ENCODE measurements around the gene SOWAHD. TPM values are rescaled to one million over a fixed set of nuclear protein-coding genes. Genes with fewer than 3 reads are reported as not detected.

Gene SOWAHD
- total RNA-seq, 1 experiment from 2014 or later = 2.3 TPM

DNA sequence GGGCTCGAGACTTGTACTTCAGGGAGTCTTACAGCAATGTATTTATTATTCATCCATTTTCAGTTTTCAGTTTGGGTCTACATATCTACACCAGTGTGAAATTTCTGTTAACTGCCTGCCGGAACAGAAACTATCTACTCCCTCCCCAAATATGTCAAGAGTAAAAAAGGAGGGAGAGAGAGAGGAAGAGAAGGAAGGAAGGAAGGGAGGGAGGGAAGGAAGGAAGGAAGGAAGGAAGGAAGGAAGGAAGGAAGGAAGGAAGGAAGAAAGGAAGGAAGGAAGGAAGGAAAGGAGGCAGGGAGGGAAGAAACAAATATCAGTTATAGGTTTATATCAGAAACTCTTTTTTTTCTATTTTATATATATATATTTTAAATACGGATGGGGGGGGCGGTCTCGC is 20.4 kb downstream of the SOWAHD start:
- H3K4me1 ChIP-seq (ENCODE audit: insufficient read depth, low read length) = no peaks in the 10 kb centered on the region
- no peaks in the 10 kb centered on the region; the same call in 1 of the 2 replicates for H3K36me3 ChIP-seq (ENCODE audit: low read depth, low read length)
- no peak overlapping the region for H3K9ac ChIP-seq (ENCODE audit: low read length)
- no peak overlapping the region for H3K27ac ChIP-seq (ENCODE audit: low read length)
- DNase-seq = no peak
- ChIA-PET CTCF (no interaction called here), POLR2A (ENCODE audit: unreplicated experiment) (no interaction called here)
- no peaks in the 10 kb centered on the region for H3F3A ChIP-seq (ENCODE audit: low read length, unreplicated experiment)
- H4K20me1 ChIP-seq (ENCODE audit: low read length) = peaks cover 7% of the 10 kb centered on the region; the same call in 1 of the 2 replicates
- intact Hi-C loops (cut with micrococcal nuclease) = no loop called here
- TF ChIP-seq EZH2 (IDR thresholded peaks at IDR 0.05; ENCODE audit: low read length, unreplicated experiment) (no peak), EZH2phosphoT487 (IDR thresholded peaks at IDR 0.05; ENCODE audit: borderline replicate concordance, low read length) (no peak)
- TF ChIP-seq, protein P1, sequence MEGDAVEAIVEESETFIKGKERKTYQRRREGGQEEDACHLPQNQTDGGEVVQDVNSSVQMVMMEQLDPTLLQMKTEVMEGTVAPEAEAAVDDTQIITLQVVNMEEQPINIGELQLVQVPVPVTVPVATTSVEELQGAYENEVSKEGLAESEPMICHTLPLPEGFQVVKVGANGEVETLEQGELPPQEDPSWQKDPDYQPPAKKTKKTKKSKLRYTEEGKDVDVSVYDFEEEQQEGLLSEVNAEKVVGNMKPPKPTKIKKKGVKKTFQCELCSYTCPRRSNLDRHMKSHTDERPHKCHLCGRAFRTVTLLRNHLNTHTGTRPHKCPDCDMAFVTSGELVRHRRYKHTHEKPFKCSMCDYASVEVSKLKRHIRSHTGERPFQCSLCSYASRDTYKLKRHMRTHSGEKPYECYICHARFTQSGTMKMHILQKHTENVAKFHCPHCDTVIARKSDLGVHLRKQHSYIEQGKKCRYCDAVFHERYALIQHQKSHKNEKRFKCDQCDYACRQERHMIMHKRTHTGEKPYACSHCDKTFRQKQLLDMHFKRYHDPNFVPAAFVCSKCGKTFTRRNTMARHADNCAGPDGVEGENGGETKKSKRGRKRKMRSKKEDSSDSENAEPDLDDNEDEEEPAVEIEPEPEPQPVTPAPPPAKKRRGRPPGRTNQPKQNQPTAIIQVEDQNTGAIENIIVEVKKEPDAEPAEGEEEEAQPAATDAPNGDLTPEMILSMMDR (conservative IDR thresholded peaks at IDR 0.05; ENCODE audit: low read depth, low read length) = no peak
- no peaks in the 10 kb centered on the region for H3K9me2 ChIP-seq (replicated peaks; ENCODE audit: low read length)
- no peak overlapping the region for H2AFZ ChIP-seq (ENCODE audit: low read length)
- no peak for ATAC-seq
- no peak overlapping the region for H3K4me2 ChIP-seq (ENCODE audit: low read length)
- BruUV-seq (replicated peaks) = no TSS peak
- no peaks in the 10 kb centered on the region for H3K27me3 ChIP-seq (ENCODE audit: low read length)
- no peaks in the 10 kb centered on the region for H3K79me2 ChIP-seq (ENCODE audit: low read length)
- H3K9me3 ChIP-seq (ENCODE audit: low read length) = no peaks in the 10 kb centered on the region
- H3K4me3 ChIP-seq (ENCODE audit: low read length) = no peak overlapping the region

DNA sequence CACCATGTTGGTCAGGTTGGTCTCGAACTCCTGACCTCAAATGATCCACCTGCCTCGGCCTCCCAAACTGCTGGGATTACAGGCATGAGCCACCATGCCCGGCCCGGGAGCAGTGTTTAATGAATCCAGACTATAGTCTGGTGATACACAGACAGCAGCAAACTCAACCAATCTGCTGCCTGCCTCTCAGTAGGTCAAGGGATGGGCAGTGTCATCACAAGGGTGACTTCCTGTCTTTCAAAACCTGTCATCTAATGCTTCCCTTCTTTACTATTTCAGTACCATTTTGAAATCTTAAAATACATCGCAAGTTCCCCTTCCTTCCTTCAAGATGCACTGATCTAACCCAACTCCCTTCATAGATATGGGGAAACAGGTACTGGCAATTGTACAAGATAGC is 24.6 kb downstream of the SOWAHD start:
- POLR2A ChIA-PET (ENCODE audit: unreplicated experiment) = no interaction called here
- no peak overlapping the region for H3K27ac ChIP-seq (ENCODE audit: low read length)
- DNase-seq = no peak
- H3K9me3 ChIP-seq (ENCODE audit: low read length) = no peaks in the 10 kb centered on the region
- no peak overlapping the region for H3K4me2 ChIP-seq (ENCODE audit: low read length)
- intact Hi-C loops (cut with micrococcal nuclease) = no loop called here
- no peaks in the 10 kb centered on the region for H3K9me2 ChIP-seq (replicated peaks; ENCODE audit: low read length)
- no peak overlapping the region for H2AFZ ChIP-seq (ENCODE audit: low read length)
- no peak overlapping the region for H3K4me3 ChIP-seq (ENCODE audit: low read length)
- no peak for ATAC-seq
- H3K9ac ChIP-seq (ENCODE audit: low read length) = no peak overlapping the region
- H3F3A ChIP-seq (ENCODE audit: low read length, unreplicated experiment) = no peaks in the 10 kb centered on the region
- peaks cover 32% of the 10 kb centered on the region for H4K20me1 ChIP-seq (ENCODE audit: low read length)
- H3K4me1 ChIP-seq (ENCODE audit: insufficient read depth, low read length) = 0 out of 2 replicates have a peak, but pooled peaks cover 4% of the 10 kb centered on the region
- TF ChIP-seq EZH2phosphoT487 (IDR thresholded peaks at IDR 0.05; ENCODE audit: borderline replicate concordance, low read length) (no peak), EZH2 (IDR thresholded peaks at IDR 0.05; ENCODE audit: low read length, unreplicated experiment) (no peak)
- TF ChIP-seq, protein P1 (conservative IDR thresholded peaks at IDR 0.05; ENCODE audit: low read depth, low read length) = no peak
- H3K36me3 ChIP-seq (ENCODE audit: low read depth, low read length) = peaks cover 23% of the 10 kb centered on the region
- H3K27me3 ChIP-seq (ENCODE audit: low read length) = no peaks in the 10 kb centered on the region
- CTCF ChIA-PET = no interaction called here
- no TSS peak for BruUV-seq (replicated peaks)
- peaks cover 28% of the 10 kb centered on the region for H3K79me2 ChIP-seq (ENCODE audit: low read length)

DNA sequence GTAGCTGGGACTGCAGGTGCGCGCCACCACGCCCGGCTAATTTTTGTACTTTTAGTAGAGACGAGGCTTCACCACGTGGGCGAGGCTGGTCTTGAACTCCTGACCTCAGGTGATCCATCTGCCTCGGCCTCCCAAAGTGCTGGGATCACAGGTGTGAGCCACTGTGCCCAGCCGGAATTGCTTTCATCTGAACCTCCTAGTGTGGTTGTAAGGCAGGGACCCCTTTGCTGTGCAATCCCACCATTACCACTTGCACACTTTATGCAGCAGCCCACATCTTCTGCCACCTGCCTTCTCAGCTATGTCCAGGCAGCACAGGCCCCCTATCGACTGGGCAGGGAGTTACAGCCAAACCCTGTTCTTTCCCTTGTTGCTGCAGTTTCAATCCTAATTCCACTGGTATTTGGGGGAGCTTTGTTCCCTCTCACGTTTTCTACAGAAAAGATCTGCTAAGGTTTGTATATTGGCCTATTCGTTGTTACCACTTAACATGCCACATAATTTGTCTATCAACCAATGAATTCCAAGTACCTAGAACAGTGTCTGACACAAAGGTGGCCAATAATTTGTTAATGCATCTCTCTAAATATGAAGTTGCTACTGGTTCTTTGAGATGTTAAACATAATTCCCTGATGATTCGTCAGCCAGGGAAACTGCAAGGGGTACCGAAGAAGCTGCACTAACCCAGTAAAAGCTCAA is 26.5 kb downstream of the SOWAHD start:
- Histone ChIP-seq H3K4me2 (ENCODE audit: low read length) (no peak overlapping the region), H3K9me2 (replicated peaks; ENCODE audit: low read length) (no peaks in the 10 kb centered on the region), H2AFZ (ENCODE audit: low read length) (no peak overlapping the region), H3K79me2 (ENCODE audit: low read length) (peaks cover 47% of the 10 kb centered on the region), H3K9me3 (ENCODE audit: low read length) (no peaks in the 10 kb centered on the region), H3K4me1 (ENCODE audit: insufficient read depth, low read length) (peaks cover 18% of the 10 kb centered on the region; the same call in 1 of the 2 replicates), H3K4me3 (ENCODE audit: low read length) (no peak overlapping the region), H3K27me3 (ENCODE audit: low read length) (no peaks in the 10 kb centered on the region), H3K9ac (ENCODE audit: low read length) (no peak overlapping the region), H3K36me3 (ENCODE audit: low read depth, low read length) (peaks cover 40% of the 10 kb centered on the region), H3F3A (ENCODE audit: low read length, unreplicated experiment) (no peaks in the 10 kb centered on the region), H4K20me1 (ENCODE audit: low read length) (peaks cover 51% of the 10 kb centered on the region), H3K27ac (ENCODE audit: low read length) (no peak overlapping the region)
- CTCF ChIA-PET = interaction anchor here (0.6 kb wide), 1 partner anchor 242 kb away, joined by 8 read pairs; no protein-coding TSS in a partner anchor
- DNase-seq = peak; percentile 34
- ATAC-seq = peak; percentile 65
- intact Hi-C loops (cut with micrococcal nuclease) = no loop called here
- TF ChIP-seq EZH2 (IDR thresholded peaks at IDR 0.05; ENCODE audit: low read length, unreplicated experiment) = no peak
- TF ChIP-seq, protein P1 (conservative IDR thresholded peaks at IDR 0.05; ENCODE audit: low read depth, low read length) = peak; percentile 63
- POLR2A ChIA-PET (ENCODE audit: unreplicated experiment) = no interaction called here
- BruUV-seq (replicated peaks) = no TSS peak
